GM18873 (cell line): ENCODE data around the gene MYBPC1.

Source experiments
- ATAC-seq: cut with Tn5 transposase; IDR thresholded peaks from one replicate; pipeline ENCODE4 v1.9.1; 2021; ENCODE audit warnings: mild to moderate bottlenecking, moderate library complexity, moderate number of reproducible peaks; ENCODE audit not compliant: unreplicated experiment, low FRiP score

Gene MYBPC1

DNA sequence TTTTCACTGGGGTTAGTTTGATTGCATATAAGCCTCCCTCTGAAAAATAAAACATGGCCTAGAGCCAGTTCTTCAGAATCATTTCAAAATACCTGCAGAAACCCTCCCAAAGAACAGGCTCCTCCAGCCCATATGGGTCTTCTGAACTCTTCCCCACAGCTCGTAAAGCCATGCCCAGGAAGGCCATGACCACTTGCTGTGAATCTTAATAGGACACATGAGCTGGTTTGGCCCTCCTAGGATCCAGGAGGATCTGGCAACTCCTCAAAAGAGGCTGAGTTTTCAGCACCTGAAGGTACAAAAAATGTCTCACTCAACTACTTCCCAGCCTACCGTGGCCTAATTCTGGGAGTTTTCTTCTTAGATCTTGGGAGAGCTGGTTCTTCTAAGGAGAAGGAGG, 2.4 kb downstream of the MYBPC1 start:
- ATAC-seq, result no peak

DNA sequence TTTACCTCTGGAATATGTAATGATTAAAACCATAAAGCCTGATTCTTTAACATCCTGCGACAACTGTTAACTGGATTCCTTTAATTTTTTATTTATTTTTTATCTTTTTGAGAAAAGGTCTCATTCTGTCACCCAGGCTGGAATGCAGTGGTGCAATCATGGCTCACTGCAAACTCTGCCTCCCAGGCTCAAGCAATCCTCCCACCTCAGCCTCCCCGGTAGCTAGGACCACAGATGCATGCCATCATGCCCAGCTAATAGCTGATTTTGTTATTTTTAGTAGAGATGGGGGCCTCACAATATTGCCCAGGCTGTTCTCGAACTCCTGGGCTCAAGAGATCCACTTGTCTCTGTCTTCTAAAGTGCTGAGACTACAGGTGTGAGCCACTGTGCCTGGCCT, 3.7 kb downstream of the MYBPC1 start:
- no peak for ATAC-seq

DNA sequence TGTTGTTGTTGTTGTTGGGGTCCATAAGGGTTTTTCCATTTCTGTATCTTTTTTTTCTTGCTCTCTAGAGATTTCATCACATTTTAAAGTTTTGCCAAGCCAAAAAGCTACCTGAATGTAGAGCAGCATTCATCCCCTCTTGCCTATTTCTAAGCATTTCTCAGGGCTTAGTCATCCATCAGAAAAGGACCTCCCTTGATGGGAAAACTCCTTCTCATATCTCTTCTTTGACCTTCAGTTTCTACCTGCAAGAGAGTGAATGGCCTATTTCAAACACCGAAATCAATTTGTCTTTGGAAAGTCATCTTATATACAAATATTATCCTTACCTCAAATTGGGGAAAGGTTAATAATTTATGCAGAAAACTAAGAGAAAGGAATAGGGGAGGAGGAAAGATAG, 4.5 kb downstream of the MYBPC1 start:
- ATAC-seq, result no peak

DNA sequence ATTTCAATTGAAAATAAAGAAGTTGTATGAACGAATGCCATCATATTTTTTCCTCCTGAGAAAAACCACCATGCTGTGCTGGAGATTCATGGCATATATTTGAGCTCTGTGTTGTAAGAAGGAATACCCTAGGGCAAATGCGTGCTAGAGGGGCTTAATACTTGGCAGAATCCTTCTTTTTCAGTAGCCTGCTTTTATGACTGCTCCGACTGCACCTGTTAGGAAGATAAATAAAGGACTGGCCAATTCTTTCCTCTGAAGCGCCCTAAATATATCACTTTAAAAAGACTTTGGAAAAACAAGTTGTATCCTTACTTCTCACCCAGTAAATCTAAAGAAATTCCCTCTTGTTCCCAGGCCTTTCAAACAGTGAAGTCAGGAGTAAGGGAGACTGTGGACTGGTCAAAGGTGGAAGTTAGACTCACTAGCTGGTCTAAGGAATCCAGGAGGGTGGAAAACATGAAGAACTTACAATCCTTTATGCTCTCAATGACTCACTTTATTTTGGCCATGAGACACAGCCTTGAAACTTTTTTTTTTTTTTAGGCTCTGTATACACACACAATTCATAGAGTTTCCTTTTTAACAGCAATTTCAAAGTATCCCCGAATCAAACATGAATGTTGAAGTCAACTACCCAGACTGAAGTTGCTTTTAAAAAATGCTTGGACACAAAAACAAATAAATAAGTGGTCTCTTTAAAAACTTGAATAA, 5.2 kb downstream of the MYBPC1 start:
- no peak for ATAC-seq

- ATAC-seq, result no peak
Observed at GRCh38 chr12:101604132-101604531, 9.4 kb downstream of the MYBPC1 start.

GRCh38 chr12:101607894-101608293, 13.1 kb downstream of the MYBPC1 start:
- no peak for ATAC-seq

GRCh38 chr12:101608301-101609133, 13.7 kb downstream of the MYBPC1 start:
- ATAC-seq, result no peak

DNA sequence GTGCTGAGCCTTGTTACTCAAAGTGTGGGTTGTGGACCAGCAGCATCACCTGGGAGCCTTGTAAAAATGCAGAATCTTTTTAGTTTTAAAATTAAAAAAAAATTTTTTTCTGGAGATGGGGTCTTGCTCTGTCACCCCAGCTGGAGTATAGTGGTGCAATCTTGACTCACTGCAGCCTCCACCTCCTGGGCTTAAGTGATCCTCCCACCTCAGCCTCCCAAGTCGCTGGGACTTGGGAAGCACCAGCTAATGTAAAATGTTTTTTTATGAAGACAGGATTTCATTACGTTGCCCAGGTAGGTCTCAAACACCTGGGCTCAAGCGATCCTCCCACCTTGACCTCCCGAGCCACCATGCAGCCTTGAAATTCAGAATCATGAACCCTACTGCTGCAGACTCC, 14.4 kb downstream of the MYBPC1 start:
- no peak for ATAC-seq

DNA sequence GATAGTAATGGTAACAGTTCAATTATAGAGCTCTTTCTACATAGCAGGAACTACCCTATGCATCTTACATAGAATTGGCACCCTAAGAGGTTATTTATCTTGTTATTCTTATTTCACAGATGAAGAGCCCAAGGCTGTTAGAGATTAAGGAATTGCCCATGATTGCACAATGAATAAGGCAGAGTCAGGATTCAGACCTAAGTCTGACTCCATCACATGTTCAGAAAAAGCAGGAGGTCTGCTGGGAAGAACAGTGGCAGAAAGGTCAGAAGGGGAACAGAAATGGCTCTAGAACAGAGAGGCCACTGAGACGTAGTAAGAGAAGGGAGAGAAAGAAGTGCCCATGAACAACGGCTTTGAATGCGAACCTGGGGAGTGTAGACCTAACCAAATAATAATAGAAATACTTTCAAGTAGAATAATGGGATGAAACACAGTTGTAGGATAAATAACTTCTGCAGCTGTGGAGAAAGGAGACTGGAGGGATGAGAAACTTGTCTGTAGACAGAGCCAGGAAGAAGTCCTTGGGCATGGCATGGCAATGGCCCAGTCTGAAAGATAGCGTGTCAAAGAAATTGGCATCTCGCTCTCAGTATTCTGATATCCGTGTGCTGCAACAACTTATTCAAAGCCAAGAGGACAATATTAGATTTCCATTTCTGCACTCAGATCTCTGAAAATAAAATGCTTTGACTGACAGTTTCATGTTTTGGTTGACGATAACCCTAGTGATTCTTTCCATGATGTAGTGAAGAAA, 17.6 kb downstream of the MYBPC1 start:
- no peak for ATAC-seq

GRCh38 chr12:101616027-101616494, 21.3 kb downstream of the MYBPC1 start:
- ATAC-seq, result no peak

DNA sequence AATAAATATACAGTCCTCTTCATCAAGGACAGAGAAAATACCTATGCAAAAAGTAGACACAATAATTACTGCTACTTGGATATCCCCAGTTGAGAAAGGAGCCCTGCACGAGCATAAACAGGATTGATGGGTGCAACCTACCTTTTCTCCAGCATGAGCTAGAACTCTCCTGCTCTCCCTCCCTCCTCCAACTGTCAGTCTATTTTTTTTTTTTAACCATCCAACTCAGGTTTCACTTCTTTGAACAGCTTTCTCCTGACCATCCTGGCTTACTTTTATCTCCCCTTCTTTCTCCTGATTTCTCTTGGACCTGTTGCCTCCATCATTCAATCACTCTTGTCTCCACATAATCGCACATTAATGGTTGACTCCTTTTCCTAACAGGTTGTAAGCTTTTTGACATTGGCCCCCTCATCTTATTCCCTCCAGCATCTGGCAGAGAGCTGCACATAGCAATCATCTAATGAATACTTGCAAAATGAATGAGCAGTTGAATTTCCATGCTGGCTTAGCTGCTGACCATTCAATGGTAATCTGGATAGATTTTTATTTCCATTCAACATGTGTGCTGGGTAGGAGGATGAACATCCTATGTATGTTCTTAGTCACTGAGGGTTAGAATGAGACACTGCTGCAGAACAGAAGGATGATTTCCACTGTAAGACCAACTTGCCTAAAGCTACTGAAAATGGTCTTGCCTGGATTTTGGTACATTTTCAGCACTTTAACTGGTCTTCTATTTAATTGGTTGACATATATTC, 24.4 kb downstream of the MYBPC1 start:
- no peak for ATAC-seq

- ATAC-seq, result no peak
Observed at GRCh38 chr12:101619858-101620761, 25.3 kb downstream of the MYBPC1 start.

GRCh38 chr12:101620762-101621133, 26.0 kb downstream of the MYBPC1 start:
- no peak for ATAC-seq

DNA sequence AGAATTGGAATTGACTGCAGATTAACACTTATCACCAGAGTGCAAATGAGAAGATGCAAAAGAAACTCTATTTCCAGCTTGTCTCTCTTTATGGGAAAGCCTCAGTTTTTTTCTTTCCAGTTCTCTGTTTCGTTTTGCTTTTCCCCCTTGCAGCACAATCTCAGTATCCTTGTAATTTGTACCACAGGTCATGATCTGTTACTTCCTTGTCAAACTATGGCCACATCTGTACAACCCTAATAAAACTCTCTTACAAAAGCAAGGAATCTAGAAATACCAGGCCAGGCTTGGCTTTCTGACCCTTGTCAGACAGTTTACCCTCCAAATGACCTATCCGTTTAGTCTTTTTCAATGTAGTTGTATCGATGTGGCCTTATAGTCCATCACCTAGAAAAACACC, 33.9 kb downstream of the MYBPC1 start:
- no peak for ATAC-seq

DNA sequence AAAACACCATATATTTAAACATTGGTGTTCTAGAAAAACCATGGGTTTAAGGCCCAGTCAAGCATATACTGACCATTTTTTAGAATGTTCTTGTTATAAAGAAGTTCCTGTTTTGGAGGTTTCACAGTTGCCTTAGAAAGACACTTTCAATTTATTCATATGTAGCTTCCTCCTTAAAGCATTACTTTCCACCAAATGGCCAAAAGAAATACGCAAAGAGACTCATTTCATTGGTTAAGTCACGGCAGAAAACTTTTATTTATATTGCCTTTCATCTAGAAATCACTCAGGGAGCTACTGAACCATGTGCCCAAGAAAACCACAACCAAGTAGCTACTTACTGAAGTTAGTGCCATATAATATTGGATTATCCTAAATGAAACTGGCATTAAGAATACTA, 40.0 kb downstream of the MYBPC1 start:
- peak; percentile 84 for ATAC-seq

DNA sequence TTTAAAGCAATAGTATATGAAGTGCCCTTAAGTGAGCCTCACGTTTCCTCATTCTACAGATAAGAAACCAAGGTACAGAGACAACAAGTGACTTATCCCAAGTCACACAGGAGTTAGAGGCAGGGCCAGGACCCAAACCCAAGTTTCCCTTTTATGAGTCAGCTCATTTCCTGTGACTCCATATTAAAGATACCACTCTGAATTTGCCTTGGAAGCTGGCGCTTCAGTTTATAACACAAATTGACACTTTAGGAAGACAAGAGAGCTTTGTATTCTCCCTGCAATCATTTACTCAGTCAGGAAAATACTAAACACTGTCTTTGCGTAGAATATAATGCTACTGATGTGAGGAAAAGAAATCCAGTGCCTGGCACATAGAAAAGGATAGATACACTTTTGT, 43.2 kb downstream of the MYBPC1 start:
- no peak for ATAC-seq

GRCh38 chr12:101642115-101643067, 47.6 kb downstream of the MYBPC1 start:
- ATAC-seq, result no peak

DNA sequence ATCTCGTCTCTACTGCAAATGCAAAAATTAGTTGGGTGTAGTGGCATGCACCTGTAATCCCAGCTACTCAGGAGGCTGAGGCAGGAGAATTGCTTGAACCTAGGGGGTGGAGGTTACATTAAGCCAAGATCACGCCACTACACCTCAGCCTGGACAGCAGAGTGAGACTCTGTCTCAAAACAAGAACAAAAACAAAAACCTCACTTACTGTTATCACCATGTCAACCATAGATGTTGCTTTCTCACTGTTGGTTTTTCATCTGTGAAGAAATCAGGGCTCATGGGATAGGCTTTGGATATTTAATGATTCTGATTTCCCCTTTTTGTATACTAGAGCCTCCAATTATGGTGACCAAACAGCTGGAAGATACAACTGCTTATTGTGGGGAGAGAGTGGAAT, 52.9 kb downstream of the MYBPC1 start:
- no peak for ATAC-seq
